Measurements from ENCODE around the gene BAHCC1. TPM values are rescaled to one million over a fixed set of nuclear protein-coding genes. Genes with fewer than 3 reads are reported as not detected.

BAHCC1 gene
- total RNA-seq, 1 donor from 2014 or later, result 3.4 TPM

- Histone ChIP-seq H3F3A (ENCODE audit: low read depth) (peaks cover 20% of the 10 kb centered on the region), H3K9ac (no peak overlapping the region), H3K9me3 (ENCODE audit: low read depth) (no peaks in the 10 kb centered on the region), H3K4me2 (no peak overlapping the region), H3K27me3 (no peaks in the 10 kb centered on the region), H3K27ac (no peak overlapping the region), H4K20me1 (ENCODE audit: low read depth) (no peaks in the 10 kb centered on the region), H2AFZ (replicated peaks) (no peak overlapping the region), H3K4me1 (peaks cover 17% of the 10 kb centered on the region), H3K79me2 (ENCODE audit: low read depth) (no peaks in the 10 kb centered on the region), H3K36me3 (no peaks in the 10 kb centered on the region), H3K4me3 (no peak overlapping the region)
- no peak for DNase-seq (ENCODE audit: low spot score)
- peaks cover 8% of the 10 kb centered on the region for H3K27me3 Mint-ChIP-seq (ENCODE audit: insufficient read depth, low read depth)
- H3K4me3 Mint-ChIP-seq, result no peak overlapping the region
- no peaks in the 10 kb centered on the region for H3K9me3 Mint-ChIP-seq
- TF ChIP-seq CTCF (IDR thresholded peaks at IDR 0.05) (no peak), EZH2phosphoT487 (IDR thresholded peaks at IDR 0.05) (no peak)
- H3K4me1 Mint-ChIP-seq, result peaks cover 25% of the 10 kb centered on the region
- H3K36me3 Mint-ChIP-seq, result peaks cover 10% of the 10 kb centered on the region
- H3K27ac Mint-ChIP-seq, result peak overlapping the region; percentile 90
Observed at GRCh38 chr17:81469266-81469665, 74.0 kb downstream of the BAHCC1 start.

- H3K4me3 Mint-ChIP-seq, result no peak overlapping the region
- H3K4me1 ChIP-seq, result peaks cover 17% of the 10 kb centered on the region
- peaks cover 7% of the 10 kb centered on the region for H3K36me3 Mint-ChIP-seq
- no peak overlapping the region for H3K4me2 ChIP-seq
- H3K27ac Mint-ChIP-seq, result no peak overlapping the region
- no peak overlapping the region for H2AFZ ChIP-seq (replicated peaks)
- no peaks in the 10 kb centered on the region for H3K36me3 ChIP-seq
- peaks cover 8% of the 10 kb centered on the region for H3K27me3 Mint-ChIP-seq (ENCODE audit: insufficient read depth, low read depth)
- no peak overlapping the region for H3K9ac ChIP-seq
- no peaks in the 10 kb centered on the region for H3K79me2 ChIP-seq (ENCODE audit: low read depth)
- H3K27me3 ChIP-seq, result no peaks in the 10 kb centered on the region
- H4K20me1 ChIP-seq (ENCODE audit: low read depth), result no peaks in the 10 kb centered on the region
- no peaks in the 10 kb centered on the region for H3K9me3 ChIP-seq (ENCODE audit: low read depth)
- no peak for DNase-seq (ENCODE audit: low spot score)
- H3K4me1 Mint-ChIP-seq, result peaks cover 29% of the 10 kb centered on the region
- no peak overlapping the region for H3K4me3 ChIP-seq
- H3K27ac ChIP-seq, result peak overlapping the region; percentile 74
- no peaks in the 10 kb centered on the region for H3K9me3 Mint-ChIP-seq
- no peak for TF ChIP-seq EZH2phosphoT487 (IDR thresholded peaks at IDR 0.05)
- TF ChIP-seq EZH2 (IDR thresholded peaks at IDR 0.05), result no peak
- no peak for TF ChIP-seq CTCF (IDR thresholded peaks at IDR 0.05)
- H3F3A ChIP-seq (ENCODE audit: low read depth), result peaks cover 20% of the 10 kb centered on the region
Observed at GRCh38 chr17:81470270-81470943, 75.2 kb downstream of the BAHCC1 start.

GRCh38 chr17:81470944-81471817, 75.9 kb downstream of the BAHCC1 start:
- Histone ChIP-seq H3K9me3 (ENCODE audit: low read depth) (no peaks in the 10 kb centered on the region), H3F3A (ENCODE audit: low read depth) (peaks cover 20% of the 10 kb centered on the region), H2AFZ (replicated peaks) (no peak overlapping the region), H3K27ac (peak overlapping the region; percentile 74), H4K20me1 (ENCODE audit: low read depth) (no peaks in the 10 kb centered on the region), H3K79me2 (ENCODE audit: low read depth) (no peaks in the 10 kb centered on the region), H3K27me3 (no peaks in the 10 kb centered on the region), H3K4me2 (peak overlapping the region; percentile 22), H3K4me1 (peaks cover 17% of the 10 kb centered on the region), H3K36me3 (no peaks in the 10 kb centered on the region), H3K9ac (no peak overlapping the region), H3K4me3 (no peak overlapping the region)
- Mint-ChIP-seq H3K4me3 (no peak overlapping the region), H3K9me3 (no peaks in the 10 kb centered on the region), H3K36me3 (peaks cover 5% of the 10 kb centered on the region), H3K4me1 (peaks cover 29% of the 10 kb centered on the region), H3K27me3 (ENCODE audit: insufficient read depth, low read depth) (peaks cover 8% of the 10 kb centered on the region), H3K27ac (no peak overlapping the region)
- peak; percentile 72 for DNase-seq (ENCODE audit: low spot score)
- TF ChIP-seq EZH2 (IDR thresholded peaks at IDR 0.05) (no peak), CTCF (IDR thresholded peaks at IDR 0.05) (no peak), EZH2phosphoT487 (IDR thresholded peaks at IDR 0.05) (no peak)

Data from neural progenitor cell (in vitro differentiated cells).